Caco-2 (cell line): ENCODE data around the gene KCNK13. TPM values are rescaled to one million over a fixed set of nuclear protein-coding genes. Genes with fewer than 3 reads are reported as not detected.

Experiments used
- BruUV-seq: library from RNA; stranded (reverse); fragments of 400-500 nt; replicated peaks from 2 replicates; lab custom pipeline; 2021; lab: Mats Ljungman, UMichigan
- CTCF ChIA-PET: fragments of 300-600 bp; sonication (Branson Sonifier 250); formaldehyde crosslinking; loops from one replicate; lab custom pipeline; 2022; ENCODE audit warnings: antibody characterized with exemption; lab: Charles Lee
- POLR2A ChIA-PET: fragments of 300-600 bp; sonication (Branson Sonifier 250); formaldehyde crosslinking; loops from one replicate; lab custom pipeline; 2022; ENCODE audit warnings: antibody characterized with exemption; lab: Charles Lee
- DNase-seq, 2 experiments: peaks; one replicate each; pipeline versions ENCODE4 v3.0.0 to v3.0.0-alpha.2; 2020 to 2022
- H3K27me3 ChIP-seq: replicated peaks from 2 replicates; pipeline ENCODE4 v1.6.0; 2011; ENCODE audit warnings: low read length; ENCODE audit not compliant: control insufficient read depth, insufficient read depth
- H3K36me3 ChIP-seq: 2 replicates; pipeline ENCODE4 v1.5.1; 2011; ENCODE audit warnings: low read length; ENCODE audit not compliant: control insufficient read depth, insufficient read depth
- H3K4me1 ChIP-seq: fragments of 250-450 bp; sonication (Bioruptor Pico); 2 replicates; pipeline ENCODE4 v1.5.1; 2020; ENCODE audit warnings: mild to moderate bottlenecking
- H3K4me3 ChIP-seq: 2 replicates; pipeline ENCODE4 v1.5.1; 2011; ENCODE audit warnings: low read depth, mild to moderate bottlenecking, control low read depth, low read length
- H3K9me3 ChIP-seq: fragments of 250-450 bp; sonication (Bioruptor Pico); 2 replicates; pipeline ENCODE4 v1.5.1; 2020; ENCODE audit warnings: mild to moderate bottlenecking, moderate library complexity
- H3K27ac Mint-ChIP-seq: one replicate; pipeline ENCODE4 v1.8.0; 2022; ENCODE audit warnings: mixed read lengths; ENCODE audit not compliant: unreplicated experiment
- H3K27me3 Mint-ChIP-seq: one replicate; pipeline ENCODE4 v1.8.0; 2022; ENCODE audit warnings: mixed read lengths; ENCODE audit not compliant: insufficient read depth, unreplicated experiment
- H3K36me3 Mint-ChIP-seq: one replicate; pipeline ENCODE4 v1.8.0; 2022; ENCODE audit warnings: mild to moderate bottlenecking, mixed read lengths; ENCODE audit not compliant: insufficient read depth, unreplicated experiment
- H3K4me1 Mint-ChIP-seq: one replicate; pipeline ENCODE4 v1.8.0; 2022; ENCODE audit warnings: low read depth, mixed read lengths; ENCODE audit not compliant: unreplicated experiment
- H3K4me3 Mint-ChIP-seq: one replicate; pipeline ENCODE4 v1.8.0; 2022; ENCODE audit warnings: mild to moderate bottlenecking, moderate library complexity, mixed read lengths; ENCODE audit not compliant: unreplicated experiment
- H3K9me3 Mint-ChIP-seq: one replicate; pipeline ENCODE4 v1.8.0; 2022; ENCODE audit warnings: mixed read lengths; ENCODE audit not compliant: unreplicated experiment
- intact Hi-C: fragments of 100-400 bp; cut with micrococcal nuclease; formaldehyde crosslinking; loops from one replicate; pipeline ENCODE4 v1.10.0; 2022; ENCODE audit not compliant: unreplicated experiment
- total RNA-seq: library from RNA; stranded (reverse); gene quantifications from 2 replicates; pipeline ENCODE4 v1.2.3, GENCODE V29; 2022
- TF ChIP-seq, protein P1 (sequence below), 2 experiments: fragments of 200-600 bp in 1 of 2; IDR thresholded peaks; 1 replicate in 1 of 2; 2 replicates in 1 of 2; pipeline versions ENCODE4 v1.5.1 to v1.8.0; 2011 to 2022; ENCODE audit warnings: antibody characterized with exemption in 1 of 2, control low read depth in 1 of 2, inconsistent platforms in 1 of 2, low read depth in 1 of 2, low read length in 1 of 2, mild to moderate bottlenecking in 1 of 2, moderate library complexity in 1 of 2; ENCODE audit not compliant: insufficient read depth in 1 of 2, severe bottlenecking in 1 of 2, unreplicated experiment in 1 of 2

KCNK13 gene
- total RNA-seq, 1 experiment from 2014 or later: not detected

DNA sequence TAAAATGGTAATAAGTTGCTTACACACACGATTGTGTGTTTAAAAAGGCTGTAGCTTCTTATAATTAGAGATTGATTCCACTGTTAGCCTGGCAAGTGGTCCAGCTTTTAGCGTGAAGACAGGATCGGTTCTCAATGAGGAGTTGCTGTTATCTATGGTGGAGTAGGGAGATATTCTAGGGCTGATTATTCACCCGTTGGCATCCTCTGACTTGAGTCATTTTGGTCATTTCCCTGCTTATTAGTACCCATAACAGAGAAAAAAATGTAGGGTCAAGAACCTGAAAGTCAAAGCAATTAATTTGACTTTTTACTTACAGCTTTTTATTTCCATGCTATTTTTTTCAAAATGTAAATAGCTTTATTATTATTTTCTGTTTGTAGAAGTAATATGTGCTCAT, 76.0 kb downstream of the KCNK13 start:
- ChIA-PET POLR2A (no interaction called here), CTCF (no interaction called here)
- Mint-ChIP-seq H3K27ac (no peak overlapping the region), H3K36me3 (no peaks in the 10 kb centered on the region), H3K27me3 (peaks cover 3% of the 10 kb centered on the region), H3K4me3 (no peak overlapping the region), H3K4me1 (no peaks in the 10 kb centered on the region), H3K9me3 (no peaks in the 10 kb centered on the region)
- no peak for DNase-seq
- Histone ChIP-seq H3K4me1 (no peaks in the 10 kb centered on the region), H3K36me3 (no peaks in the 10 kb centered on the region), H3K4me3 (no peak overlapping the region), H3K9me3 (no peaks in the 10 kb centered on the region), H3K27me3 (no peaks in the 10 kb centered on the region)
- BruUV-seq: no TSS peak
- TF ChIP-seq, protein P1, sequence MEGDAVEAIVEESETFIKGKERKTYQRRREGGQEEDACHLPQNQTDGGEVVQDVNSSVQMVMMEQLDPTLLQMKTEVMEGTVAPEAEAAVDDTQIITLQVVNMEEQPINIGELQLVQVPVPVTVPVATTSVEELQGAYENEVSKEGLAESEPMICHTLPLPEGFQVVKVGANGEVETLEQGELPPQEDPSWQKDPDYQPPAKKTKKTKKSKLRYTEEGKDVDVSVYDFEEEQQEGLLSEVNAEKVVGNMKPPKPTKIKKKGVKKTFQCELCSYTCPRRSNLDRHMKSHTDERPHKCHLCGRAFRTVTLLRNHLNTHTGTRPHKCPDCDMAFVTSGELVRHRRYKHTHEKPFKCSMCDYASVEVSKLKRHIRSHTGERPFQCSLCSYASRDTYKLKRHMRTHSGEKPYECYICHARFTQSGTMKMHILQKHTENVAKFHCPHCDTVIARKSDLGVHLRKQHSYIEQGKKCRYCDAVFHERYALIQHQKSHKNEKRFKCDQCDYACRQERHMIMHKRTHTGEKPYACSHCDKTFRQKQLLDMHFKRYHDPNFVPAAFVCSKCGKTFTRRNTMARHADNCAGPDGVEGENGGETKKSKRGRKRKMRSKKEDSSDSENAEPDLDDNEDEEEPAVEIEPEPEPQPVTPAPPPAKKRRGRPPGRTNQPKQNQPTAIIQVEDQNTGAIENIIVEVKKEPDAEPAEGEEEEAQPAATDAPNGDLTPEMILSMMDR (IDR thresholded peaks at IDR 0.05; ENCODE audit: insufficient read depth in 1 of 2, low read depth in 1 of 2, low read length in 1 of 2, severe bottlenecking in 1 of 2, unreplicated experiment in 1 of 2): no peak
- intact Hi-C loops: no loop called here

DNA sequence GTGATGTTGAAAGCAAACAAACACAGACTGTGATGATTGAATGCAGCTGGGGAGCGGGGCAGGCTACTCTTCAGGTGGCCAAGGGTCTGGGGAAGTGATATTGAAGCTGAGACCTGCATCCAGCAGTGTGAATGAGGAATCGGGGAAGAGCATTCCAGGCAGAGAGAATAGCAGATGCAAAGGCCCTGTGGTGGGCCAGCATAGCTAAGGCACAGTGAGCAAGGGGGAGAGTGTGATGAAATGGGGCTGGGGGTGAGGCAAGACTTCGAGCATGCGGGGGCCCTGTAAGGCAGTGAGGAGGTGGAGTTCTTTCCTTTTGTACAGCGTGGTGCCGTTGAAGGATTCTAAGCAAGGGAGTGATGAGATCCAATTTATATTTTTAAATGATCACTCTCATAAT, 77.4 kb downstream of the KCNK13 start:
- Mint-ChIP-seq H3K27ac (no peak overlapping the region), H3K9me3 (no peaks in the 10 kb centered on the region), H3K4me1 (no peaks in the 10 kb centered on the region), H3K4me3 (no peak overlapping the region), H3K36me3 (no peaks in the 10 kb centered on the region), H3K27me3 (peaks cover 8% of the 10 kb centered on the region)
- ChIA-PET CTCF (no interaction called here), POLR2A (no interaction called here)
- no peaks in the 10 kb centered on the region for H3K4me1 ChIP-seq
- intact Hi-C loops: no loop called here
- TF ChIP-seq, protein P1 (IDR thresholded peaks at IDR 0.05; ENCODE audit: insufficient read depth in 1 of 2, low read depth in 1 of 2, low read length in 1 of 2, severe bottlenecking in 1 of 2, unreplicated experiment in 1 of 2): no peak
- no peak for DNase-seq
- no peaks in the 10 kb centered on the region for H3K27me3 ChIP-seq
- no peaks in the 10 kb centered on the region for H3K36me3 ChIP-seq
- no peak overlapping the region for H3K4me3 ChIP-seq
- no TSS peak for BruUV-seq
- H3K9me3 ChIP-seq: no peaks in the 10 kb centered on the region

DNA sequence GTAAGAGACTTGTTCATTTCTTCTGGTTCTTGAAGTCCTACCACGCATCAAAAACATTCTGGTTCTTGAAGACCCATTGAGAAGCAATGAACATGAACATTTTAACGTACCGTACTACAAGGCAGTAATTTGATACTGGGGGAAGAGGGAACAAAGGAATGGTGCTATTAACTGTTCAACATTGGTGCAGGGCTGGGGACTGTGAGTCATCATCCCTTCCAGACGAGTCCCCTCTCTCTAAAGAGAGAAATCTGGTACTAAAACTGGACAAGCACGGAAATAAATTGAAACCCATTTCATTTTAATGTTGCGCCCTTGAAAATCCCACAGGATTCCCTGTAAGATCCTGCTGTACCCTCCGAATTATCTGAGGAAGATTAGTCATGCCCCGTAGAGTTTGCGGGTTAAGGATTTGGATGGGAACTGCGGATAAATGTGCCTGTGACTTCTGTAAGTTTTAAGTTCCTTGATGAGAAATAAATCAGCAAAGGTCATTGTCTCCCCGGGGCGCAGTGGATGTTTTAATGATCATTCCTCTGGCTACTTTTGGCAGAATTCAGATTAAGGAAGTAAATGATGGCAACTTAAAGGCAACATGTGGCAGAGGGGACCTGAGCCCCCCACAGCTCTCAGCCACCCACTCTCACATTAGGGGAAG, 78.6 kb downstream of the KCNK13 start:
- TF ChIP-seq, protein P1 (IDR thresholded peaks at IDR 0.05; ENCODE audit: insufficient read depth in 1 of 2, low read depth in 1 of 2, low read length in 1 of 2, severe bottlenecking in 1 of 2, unreplicated experiment in 1 of 2): no peak
- Histone ChIP-seq H3K4me1 (no peaks in the 10 kb centered on the region), H3K9me3 (no peaks in the 10 kb centered on the region), H3K27me3 (no peaks in the 10 kb centered on the region), H3K4me3 (no peak overlapping the region), H3K36me3 (no peaks in the 10 kb centered on the region)
- CTCF ChIA-PET: no interaction called here
- POLR2A ChIA-PET: no interaction called here
- no TSS peak for BruUV-seq
- H3K27me3 Mint-ChIP-seq: peaks cover 13% of the 10 kb centered on the region
- no peak overlapping the region for H3K4me3 Mint-ChIP-seq
- no peaks in the 10 kb centered on the region for H3K36me3 Mint-ChIP-seq
- intact Hi-C loops: no loop called here
- no peak overlapping the region for H3K27ac Mint-ChIP-seq
- no peaks in the 10 kb centered on the region for H3K4me1 Mint-ChIP-seq
- no peak for DNase-seq
- no peaks in the 10 kb centered on the region for H3K9me3 Mint-ChIP-seq
